H1 (cell line): ENCODE data around the gene PKD1. TPM values are rescaled to one million over a fixed set of nuclear protein-coding genes. Genes with fewer than 3 reads are reported as not detected.

Source experiments
- CTCF ChIA-PET: fragments of 300-600 bp; sonication (Branson Sonifier 250); formaldehyde crosslinking; loops from one replicate; lab custom pipeline; 2021; ENCODE audit not compliant: partially characterized antibody; lab: Charles Lee
- POLR2A ChIA-PET: fragments of 300-600 bp; sonication (Branson Sonifier 250); formaldehyde crosslinking; loops from one replicate; lab custom pipeline; 2021; ENCODE audit warnings: inconsistent platforms; ENCODE audit not compliant: partially characterized antibody; lab: Charles Lee
- DNase-seq, 2 experiments: peaks; one replicate each; pipeline versions ENCODE4 v3.0.0 to v3.0.0-alpha.2; 2010 to 2022; ENCODE audit warnings: low spot score in 2 of 2, low read depth in 1 of 2, mixed read lengths in 1 of 2
- FAIRE-seq: peaks from 2 replicates; lab custom pipeline; 2011; peaks lifted over from hg19 to GRCh38; lab: Jason Lieb, UNC
- H2AFZ ChIP-seq: 2 replicates; pipeline ENCODE4 v1.8.1; 2012; ENCODE audit warnings: low read length, inconsistent platforms
- H2AK5ac ChIP-seq: 2 replicates; pipeline ENCODE4 v1.6.1; 2013; ENCODE audit warnings: low read depth, low read length
- H2BK120ac ChIP-seq: replicated peaks from 2 replicates; pipeline ENCODE3; 2013; ENCODE audit warnings: low read depth, low read length, inconsistent platforms
- H2BK12ac ChIP-seq: 2 replicates; pipeline ENCODE4 v1.6.1; 2013; ENCODE audit warnings: low read depth, low read length
- H2BK15ac ChIP-seq: 2 replicates; pipeline ENCODE4 v1.6.1; 2013; ENCODE audit warnings: low read length
- H2BK20ac ChIP-seq: 2 replicates; pipeline ENCODE4 v1.6.1; 2013; ENCODE audit warnings: low read length
- H2BK5ac ChIP-seq: 2 replicates; pipeline ENCODE4 v1.6.1; 2013; ENCODE audit warnings: low read depth, low read length
- H3K14ac ChIP-seq: 2 replicates; pipeline ENCODE4 v1.6.1; 2013; ENCODE audit warnings: inconsistent platforms; ENCODE audit not compliant: insufficient read length
- H3K18ac ChIP-seq: 2 replicates; pipeline ENCODE4 v1.6.1; 2013; ENCODE audit warnings: low read length; ENCODE audit errors: extremely low read depth
- H3K23ac ChIP-seq: 2 replicates; pipeline ENCODE4 v1.6.1; 2013; ENCODE audit warnings: inconsistent platforms; ENCODE audit not compliant: insufficient read length
- H3K23me2 ChIP-seq: 2 replicates; pipeline ENCODE4 v1.6.1; 2013; ENCODE audit warnings: low read depth, low read length
- H3K27ac ChIP-seq: 2 replicates; pipeline ENCODE4 v1.6.1; 2011; ENCODE audit warnings: low read depth, low read length, inconsistent platforms
- H3K27me3 ChIP-seq, 4 experiments: replicated peaks in 1 of 4; 1 replicate in 1 of 4; 2 replicates in 3 of 4; pipeline versions ENCODE4 v1.6.1 to v1.8.1; 2011 to 2013; ENCODE audit warnings: low read length in 3 of 4, mild to moderate bottlenecking in 3 of 4, inconsistent platforms in 2 of 4, mixed read lengths in 2 of 4, moderate library complexity in 1 of 4; ENCODE audit not compliant: control insufficient read depth in 3 of 4, insufficient read depth in 3 of 4; ENCODE audit errors: extremely low read depth in 1 of 4
- H3K36me3 ChIP-seq, 4 experiments: 2 replicates each; pipeline versions ENCODE4 v1.6.1 to v1.8.1; 2011 to 2013; ENCODE audit warnings: mild to moderate bottlenecking in 4 of 4, low read length in 3 of 4, moderate library complexity in 2 of 4, control low read depth in 1 of 4, inconsistent platforms in 1 of 4; ENCODE audit not compliant: insufficient read depth in 4 of 4, control insufficient read depth in 2 of 4
- H3K4ac ChIP-seq: replicated peaks from 2 replicates; pipeline ENCODE3; 2013; ENCODE audit warnings: low read length, low read depth, mixed read lengths, inconsistent platforms; ENCODE audit not compliant: insufficient read length
- H3K4me1 ChIP-seq, 4 experiments: replicated peaks in 1 of 4; 1 replicate in 1 of 4; 2 replicates in 3 of 4; pipeline versions ENCODE4 v1.6.1 to v1.8.1; 2011 to 2013; ENCODE audit warnings: low read length in 3 of 4, inconsistent platforms in 2 of 4, mixed read lengths in 1 of 4; ENCODE audit not compliant: insufficient read depth in 4 of 4, control insufficient read depth in 3 of 4
- H3K4me2 ChIP-seq, 2 experiments: 2 replicates each; pipeline versions ENCODE4 v1.6.1 to v1.8.1; 2011 to 2013; ENCODE audit warnings: low read depth in 2 of 2, low read length in 2 of 2, control low read depth in 1 of 2, inconsistent platforms in 1 of 2, mild to moderate bottlenecking in 1 of 2; ENCODE audit not compliant: insufficient read depth in 1 of 2
- H3K4me3 ChIP-seq, 4 experiments: fragments of 200-600, 300-600 bp in 1 of 4; sonication (generic), shearing (Covaris generic), sonication (Bioruptor Twin) in 1 of 4; 2 replicates each; pipeline versions ENCODE4 v1.5.1 to v1.8.1; 2011 to 2016; ENCODE audit warnings: low read length in 4 of 4, low read depth in 3 of 4, control low read depth in 2 of 4, inconsistent platforms in 2 of 4, mild to moderate bottlenecking in 2 of 4, mixed read lengths in 1 of 4, moderate library complexity in 1 of 4; ENCODE audit not compliant: insufficient read depth in 2 of 4; ENCODE audit errors: extremely low read depth in 1 of 4
- H3K56ac ChIP-seq: replicated peaks from 2 replicates; pipeline ENCODE3; 2013; ENCODE audit warnings: low read depth, mild to moderate bottlenecking, mixed read lengths, low read length, inconsistent platforms; ENCODE audit not compliant: insufficient read length
- H3K79me1 ChIP-seq: 2 replicates; pipeline ENCODE4 v1.6.1; 2013; ENCODE audit warnings: low read depth, low read length, control low read depth
- H3K79me2 ChIP-seq, 2 experiments: 2 replicates each; pipeline versions ENCODE4 v1.6.1 to v1.8.1; 2012 to 2013; ENCODE audit warnings: low read length in 2 of 2, mild to moderate bottlenecking in 2 of 2, inconsistent platforms in 1 of 2; ENCODE audit not compliant: insufficient read depth in 2 of 2, control insufficient read depth in 1 of 2
- H3K9ac ChIP-seq, 4 experiments: replicated peaks in 1 of 4; 1 replicate in 1 of 4; 2 replicates in 3 of 4; pipeline versions ENCODE4 v1.6.1 to v1.8.1; 2011 to 2013; ENCODE audit warnings: low read depth in 3 of 4, low read length in 3 of 4, control low read depth in 2 of 4, mild to moderate bottlenecking in 2 of 4, moderate library complexity in 2 of 4, inconsistent platforms in 1 of 4; ENCODE audit errors: extremely low read depth in 1 of 4
- H3K9me3 ChIP-seq, 2 experiments: 2 replicates each; pipeline versions ENCODE4 v1.6.1 to v1.8.1; 2012 to 2013; ENCODE audit warnings: mild to moderate bottlenecking in 2 of 2, moderate library complexity in 2 of 2, control low read depth in 1 of 2, inconsistent platforms in 1 of 2, low read depth in 1 of 2, low read length in 1 of 2, mixed read lengths in 1 of 2; ENCODE audit not compliant: insufficient read depth in 2 of 2
- H4K20me1 ChIP-seq, 2 experiments: replicated peaks in 1 of 2; 2 replicates each; pipeline versions ENCODE3 to v1.8.1; 2011 to 2013; ENCODE audit warnings: inconsistent platforms in 2 of 2, low read length in 2 of 2, mild to moderate bottlenecking in 1 of 2; ENCODE audit not compliant: insufficient read depth in 2 of 2, control insufficient read depth in 1 of 2
- H4K5ac ChIP-seq: 2 replicates; pipeline ENCODE4 v1.6.1; 2013; ENCODE audit warnings: low read length, low read depth, mixed read lengths, inconsistent platforms; ENCODE audit not compliant: insufficient read length
- H4K8ac ChIP-seq: 2 replicates; pipeline ENCODE4 v1.8.0; 2013; ENCODE audit warnings: mild to moderate bottlenecking, moderate library complexity, low read length, inconsistent platforms; ENCODE audit not compliant: insufficient read depth; ENCODE audit errors: extremely low read depth
- H4K91ac ChIP-seq: replicated peaks from 2 replicates; pipeline ENCODE3; 2013; ENCODE audit warnings: low read length, mixed read lengths, inconsistent platforms; ENCODE audit not compliant: insufficient read length
- CBX8 ChIP-seq: fragments of 300-800, 300-1000 bp; sonication (generic); IDR thresholded peaks from 2 replicates; pipeline ENCODE4 v1.7.1; 2016; ENCODE audit warnings: low read depth, low read length, borderline replicate concordance
- GTF2F1 ChIP-seq: IDR thresholded peaks from 2 replicates; pipeline ENCODE4 v1.6.1; 2012; ENCODE audit warnings: low read depth, low read length, improper control_type of control experiment, borderline replicate concordance
- JUN ChIP-seq: IDR thresholded peaks from 2 replicates; pipeline ENCODE4 v1.6.1; 2011; ENCODE audit warnings: low read depth, mild to moderate bottlenecking, improper control_type of control experiment, low read length
- NRF1 ChIP-seq: IDR thresholded peaks from 2 replicates; pipeline ENCODE4 v1.6.1; 2011; ENCODE audit warnings: mild to moderate bottlenecking, low read depth, low read length, improper control_type of control experiment
- RAD21 ChIP-seq, 2 experiments: IDR thresholded peaks in 1 of 2; conservative IDR thresholded peaks in 1 of 2; 2 replicates each; pipeline ENCODE4 v1.6.1; 2011; ENCODE audit warnings: low read depth in 2 of 2, low read length in 2 of 2, improper control_type of control experiment in 1 of 2, inconsistent platforms in 1 of 2, mild to moderate bottlenecking in 1 of 2, moderate library complexity in 1 of 2
- SAP30 ChIP-seq: fragments of 300-600 bp; sonication (generic); IDR thresholded peaks from 2 replicates; pipeline ENCODE4 v1.7.1; 2012; ENCODE audit warnings: low read length, moderate library complexity, mild to moderate bottlenecking, inconsistent platforms; ENCODE audit not compliant: insufficient read depth, insufficient replicate concordance
- SUZ12 ChIP-seq: fragments of 200-600 bp; sonication (generic); IDR thresholded peaks from 2 replicates; pipeline ENCODE4 v1.6.1; 2012; ENCODE audit warnings: mild to moderate bottlenecking, inconsistent platforms, low read length, moderate library complexity, mixed read lengths
- TAF7 ChIP-seq: optimal IDR thresholded peaks from 2 replicates; pipeline ENCODE3; 2011; ENCODE audit warnings: low read depth, mild to moderate bottlenecking, inconsistent platforms, low read length, moderate library complexity, borderline replicate concordance
- TBP ChIP-seq: IDR thresholded peaks from 2 replicates; pipeline ENCODE4 v1.6.1; 2011; ENCODE audit warnings: low read depth, low read length, improper control_type of control experiment
- WGBS, 2 experiments: shearing (Covaris generic) in 1 of 2; methylation state at CpG; one replicate each; pipeline versions ENCODE4 v1.1.6 to v1.1.7; 2013 to 2015; ENCODE audit warnings: low lambda C conversion rate in 2 of 2, mixed read lengths in 2 of 2, inconsistent platforms in 1 of 2, low coverage in 1 of 2, missing lambda C conversion rate in 1 of 2; ENCODE audit not compliant: insufficient replicate concordance in 2 of 2, insufficient coverage in 1 of 2, insufficient read length in 1 of 2; ENCODE audit errors: extremely low coverage in 1 of 2, missing lambda C conversion rate in 1 of 2; 5-methylcytosine and 5-hydroxymethylcytosine counted together
- polyA plus RNA-seq, 7 experiments: library from polyadenylated mRNA; depleted of rRNA in 3 of 7; stranded (reverse) in 5 of 7; unstranded in 2 of 7; fragments of >200 nt in 5 of 7; fragments of 200-250 nt in 2 of 7; gene quantifications; 1 replicate in 5 of 7; 2 replicates in 1 of 7; 4 replicates in 1 of 7; pipeline versions ENCODE4 v1.2.1 to v1.2.3, GENCODE V29; 2011 to 2013; ENCODE audit warnings: missing spikeins in 2 of 7, mixed read lengths in 2 of 7
- total RNA-seq: library from RNA; stranded (reverse); fragmentation: NEBNext Ultra II Directional; extraction: Animal tissue kit (Norgen Biotek cat#: 25700); gene quantifications from 2 replicates; pipeline ENCODE4 v1.2.1, GENCODE V29; 2021
- TF ChIP-seq, protein P1 (sequence below), 3 experiments: IDR thresholded peaks; 1 replicate in 2 of 3; 2 replicates in 1 of 3; pipeline versions ENCODE4 v1.5.1 to v1.6.1; 2011; ENCODE audit warnings: low read length in 3 of 3, mild to moderate bottlenecking in 3 of 3, inconsistent platforms in 2 of 3, low read depth in 1 of 3, moderate library complexity in 1 of 3; ENCODE audit not compliant: insufficient read depth in 1 of 3; ENCODE audit errors: control extremely low read depth in 1 of 3

PKD1 gene
- total and polyA plus RNA-seq, 2 of the 8 experiments (the other 6 are each of a cell fraction or from before 2014, with no cell fraction given) = 40.6 to 52.7 TPM

DNA sequence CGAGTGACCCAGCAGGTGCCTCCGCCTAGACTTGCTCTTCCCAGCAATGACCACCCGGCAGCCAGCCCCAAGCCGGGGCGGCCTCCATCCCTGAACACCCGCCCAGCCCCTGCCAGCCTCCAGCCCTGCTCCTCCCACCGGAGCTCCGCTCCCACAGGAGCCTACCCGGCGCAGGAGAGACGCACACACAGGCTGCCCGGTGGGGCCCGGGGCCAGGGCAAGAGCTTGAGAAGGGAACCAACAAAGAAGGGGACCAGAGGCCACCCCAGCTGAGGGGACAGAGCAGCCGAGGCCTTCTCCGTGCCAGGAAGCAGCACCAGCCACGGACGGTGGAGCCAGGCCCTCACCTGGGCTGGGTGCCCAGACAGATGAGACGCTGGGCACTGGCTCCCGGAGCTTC lies 13.8 kb downstream of the PKD1 start:
- 95% methylated on average over 12 of the region's 19 CpGs; no CpG with 5 or more reads in 1 of the 2 experiments for WGBS, 2 experiments
- no peak overlapping the region for H3K14ac ChIP-seq
- H2BK15ac ChIP-seq = no peak overlapping the region
- H3K4me3 ChIP-seq = no peak overlapping the region
- H3K9me3 ChIP-seq = no peaks in the 10 kb centered on the region
- no peaks in the 10 kb centered on the region for H3K23me2 ChIP-seq
- no peak overlapping the region for H2BK12ac ChIP-seq
- DNase-seq (no peak), FAIRE-seq (no peak)
- no peaks in the 10 kb centered on the region for H3K36me3 ChIP-seq
- H3K9ac ChIP-seq = no peak overlapping the region
- H3K23ac ChIP-seq = no peak overlapping the region
- no peak overlapping the region for H2AK5ac ChIP-seq
- no peak overlapping the region; the same call in 1 of the 2 replicates for H4K8ac ChIP-seq
- ChIA-PET CTCF (interaction anchor here (0.6 to 2.6 kb wide), 9 partner anchors 18 to 395 kb away, joined by 3 to 20 read pairs (median 4); no protein-coding TSS in a partner anchor), POLR2A (interaction anchor here (1.4 to 2.4 kb wide), 2 partner anchors 31 to 33 kb away, joined by 3 to 7 read pairs; partner anchors contain the start of gene TRAF7)
- no peak overlapping the region for H3K27ac ChIP-seq
- no peak overlapping the region for H4K91ac ChIP-seq
- no peak overlapping the region for H3K4me2 ChIP-seq
- H3K18ac ChIP-seq = no peak overlapping the region
- H2BK5ac ChIP-seq = no peak overlapping the region
- H3K4me1 ChIP-seq = peaks cover 0 to 23% (median 10%) of the 10 kb centered on the region in 4 experiments; a peak in 6 of 7 replicates
- H3K4ac ChIP-seq = no peak overlapping the region
- no peaks in the 10 kb centered on the region for H4K20me1 ChIP-seq
- H2AFZ ChIP-seq = no peak overlapping the region
- H3K79me2 ChIP-seq = peaks cover 0 to 21% of the 10 kb centered on the region in 2 experiments; a peak in 3 of 4 replicates
- peaks cover 7% of the 10 kb centered on the region for H3K79me1 ChIP-seq
- no peak overlapping the region for H2BK120ac ChIP-seq
- H3K27me3 ChIP-seq = no peaks in the 10 kb centered on the region
- no peak overlapping the region for H2BK20ac ChIP-seq
- H4K5ac ChIP-seq = no peak overlapping the region
- no peak overlapping the region for H3K56ac ChIP-seq
- TF ChIP-seq NRF1 = no peak
- no peak for TF ChIP-seq SUZ12
- no peak for TF ChIP-seq TBP
- TF ChIP-seq RAD21 (IDR thresholded peaks at IDR 0.05 in 1 of 2, conservative IDR thresholded peaks at IDR 0.05 in 1 of 2; ENCODE audit: low read depth in 2 of 2, low read length in 2 of 2) = no peak
- TF ChIP-seq JUN = no peak
- no peak for TF ChIP-seq GTF2F1
- TF ChIP-seq SAP30 = no peak
- TF ChIP-seq, protein P1, sequence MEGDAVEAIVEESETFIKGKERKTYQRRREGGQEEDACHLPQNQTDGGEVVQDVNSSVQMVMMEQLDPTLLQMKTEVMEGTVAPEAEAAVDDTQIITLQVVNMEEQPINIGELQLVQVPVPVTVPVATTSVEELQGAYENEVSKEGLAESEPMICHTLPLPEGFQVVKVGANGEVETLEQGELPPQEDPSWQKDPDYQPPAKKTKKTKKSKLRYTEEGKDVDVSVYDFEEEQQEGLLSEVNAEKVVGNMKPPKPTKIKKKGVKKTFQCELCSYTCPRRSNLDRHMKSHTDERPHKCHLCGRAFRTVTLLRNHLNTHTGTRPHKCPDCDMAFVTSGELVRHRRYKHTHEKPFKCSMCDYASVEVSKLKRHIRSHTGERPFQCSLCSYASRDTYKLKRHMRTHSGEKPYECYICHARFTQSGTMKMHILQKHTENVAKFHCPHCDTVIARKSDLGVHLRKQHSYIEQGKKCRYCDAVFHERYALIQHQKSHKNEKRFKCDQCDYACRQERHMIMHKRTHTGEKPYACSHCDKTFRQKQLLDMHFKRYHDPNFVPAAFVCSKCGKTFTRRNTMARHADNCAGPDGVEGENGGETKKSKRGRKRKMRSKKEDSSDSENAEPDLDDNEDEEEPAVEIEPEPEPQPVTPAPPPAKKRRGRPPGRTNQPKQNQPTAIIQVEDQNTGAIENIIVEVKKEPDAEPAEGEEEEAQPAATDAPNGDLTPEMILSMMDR (IDR thresholded peaks at IDR 0.05; ENCODE audit: control extremely low read depth in 1 of 3, insufficient read depth in 1 of 3, low read depth in 1 of 3, low read length in 3 of 3) = no peak
- TF ChIP-seq TAF7 = no peak
- no peak for TF ChIP-seq CBX8
